GM12878 (cell line): ENCODE data around the gene MCF2L2.

Experiments
- ATF3 ChIP-seq: IDR thresholded peaks from 2 replicates; pipeline ENCODE4 v1.6.1; 2011; ENCODE audit warnings: low read depth, mild to moderate bottlenecking, low read length, moderate library complexity, borderline replicate concordance; ENCODE audit errors: extremely low read depth
- CEBPB ChIP-seq, 2 experiments: fragments of 150-350 bp in 1 of 2; IDR thresholded peaks; 2 replicates each; pipeline ENCODE4 v1.6.1; 2012 to 2014; ENCODE audit warnings: low read depth in 2 of 2, low read length in 2 of 2, borderline replicate concordance in 1 of 2, inconsistent platforms in 1 of 2
- CTCF ChIP-seq, 3 experiments: IDR thresholded peaks in 2 of 3; conservative IDR thresholded peaks in 1 of 3; 2 replicates each; pipeline ENCODE4 v1.5.1; 2011; ENCODE audit warnings: low read depth in 3 of 3, low read length in 3 of 3, mild to moderate bottlenecking in 3 of 3, control low read depth in 2 of 3, moderate library complexity in 2 of 3, inconsistent platforms in 1 of 3, mixed read lengths in 1 of 3; ENCODE audit not compliant: control insufficient read depth in 2 of 3, insufficient read depth in 1 of 3; ENCODE audit errors: extremely low read depth in 1 of 3
- EP300 ChIP-seq, 2 experiments: fragments of 150-350 bp in 1 of 2; IDR thresholded peaks; 2 replicates each; pipeline ENCODE4 v1.6.1; 2011 to 2012; ENCODE audit warnings: low read depth in 2 of 2, low read length in 2 of 2, borderline replicate concordance in 1 of 2, improper control_type of control experiment in 1 of 2, inconsistent platforms in 1 of 2; ENCODE audit not compliant: control insufficient read depth in 1 of 2
- EZH2 ChIP-seq: IDR thresholded peaks from 2 replicates; pipeline ENCODE4 v1.6.1; 2012; ENCODE audit warnings: low read depth, mild to moderate bottlenecking, control low read depth, inconsistent platforms, low read length, borderline replicate concordance; ENCODE audit not compliant: control insufficient read depth
- NR2C2 ChIP-seq: IDR thresholded peaks from 2 replicates; pipeline ENCODE4 v1.6.1; 2011; ENCODE audit warnings: borderline replicate concordance, low read depth; ENCODE audit not compliant: control insufficient read depth, insufficient read length
- POLR2A ChIP-seq: IDR thresholded peaks from 2 replicates; pipeline ENCODE4 v1.6.1; 2011; ENCODE audit warnings: low read depth, mild to moderate bottlenecking, low read length
- RCOR1 ChIP-seq: conservative IDR thresholded peaks from 2 replicates; pipeline ENCODE4 v1.6.1; 2012; ENCODE audit warnings: low read depth, low read length, improper control_type of control experiment
- SP1 ChIP-seq: IDR thresholded peaks from one replicate; pipeline ENCODE4 v1.6.1; 2011; ENCODE audit warnings: low read depth, low read length
- TCF12 ChIP-seq: IDR thresholded peaks from 2 replicates; pipeline ENCODE4 v1.6.1; 2011; ENCODE audit warnings: low read depth, mild to moderate bottlenecking, low read length
- ZNF384 ChIP-seq: IDR thresholded peaks from 2 replicates; pipeline ENCODE4 v1.6.1; 2012; ENCODE audit warnings: low read depth, mild to moderate bottlenecking, low read length, improper control_type of control experiment, borderline replicate concordance
- TF ChIP-seq, protein P1 (sequence below): IDR thresholded peaks from 2 replicates; pipeline ENCODE4 v1.6.1; 2012; ENCODE audit warnings: mild to moderate bottlenecking, low read depth, low read length
- TF ChIP-seq, protein P2 (sequence below): fragments of 450-650 bp; IDR thresholded peaks from 2 replicates; pipeline ENCODE4 v1.6.1; 2017; ENCODE audit warnings: mild to moderate bottlenecking, moderate library complexity
- TF ChIP-seq, protein P3 (sequence below): fragments of 450-650 bp; IDR thresholded peaks from 2 replicates; pipeline ENCODE4 v1.6.1; 2017; ENCODE audit warnings: mild to moderate bottlenecking

- TF ChIP-seq EP300 (IDR thresholded peaks at IDR 0.05; ENCODE audit: borderline replicate concordance in 1 of 2, control insufficient read depth in 1 of 2, low read depth in 2 of 2, low read length in 2 of 2), result no peak
- no peak for TF ChIP-seq POLR2A
- no peak for TF ChIP-seq EZH2
- TF ChIP-seq ATF3, result no peak
- TF ChIP-seq TCF12, result no peak
- no peak for TF ChIP-seq NR2C2
- no peak for TF ChIP-seq RCOR1
- no peak for TF ChIP-seq CTCF (IDR thresholded peaks at IDR 0.05 in 2 of 3, conservative IDR thresholded peaks at IDR 0.05 in 1 of 3; ENCODE audit: control insufficient read depth in 2 of 3, extremely low read depth in 1 of 3, insufficient read depth in 1 of 3, low read depth in 3 of 3, low read length in 3 of 3)
- no peak for TF ChIP-seq CEBPB (IDR thresholded peaks at IDR 0.05; ENCODE audit: borderline replicate concordance in 1 of 2, low read depth in 2 of 2, low read length in 2 of 2)
- TF ChIP-seq, protein P1, sequence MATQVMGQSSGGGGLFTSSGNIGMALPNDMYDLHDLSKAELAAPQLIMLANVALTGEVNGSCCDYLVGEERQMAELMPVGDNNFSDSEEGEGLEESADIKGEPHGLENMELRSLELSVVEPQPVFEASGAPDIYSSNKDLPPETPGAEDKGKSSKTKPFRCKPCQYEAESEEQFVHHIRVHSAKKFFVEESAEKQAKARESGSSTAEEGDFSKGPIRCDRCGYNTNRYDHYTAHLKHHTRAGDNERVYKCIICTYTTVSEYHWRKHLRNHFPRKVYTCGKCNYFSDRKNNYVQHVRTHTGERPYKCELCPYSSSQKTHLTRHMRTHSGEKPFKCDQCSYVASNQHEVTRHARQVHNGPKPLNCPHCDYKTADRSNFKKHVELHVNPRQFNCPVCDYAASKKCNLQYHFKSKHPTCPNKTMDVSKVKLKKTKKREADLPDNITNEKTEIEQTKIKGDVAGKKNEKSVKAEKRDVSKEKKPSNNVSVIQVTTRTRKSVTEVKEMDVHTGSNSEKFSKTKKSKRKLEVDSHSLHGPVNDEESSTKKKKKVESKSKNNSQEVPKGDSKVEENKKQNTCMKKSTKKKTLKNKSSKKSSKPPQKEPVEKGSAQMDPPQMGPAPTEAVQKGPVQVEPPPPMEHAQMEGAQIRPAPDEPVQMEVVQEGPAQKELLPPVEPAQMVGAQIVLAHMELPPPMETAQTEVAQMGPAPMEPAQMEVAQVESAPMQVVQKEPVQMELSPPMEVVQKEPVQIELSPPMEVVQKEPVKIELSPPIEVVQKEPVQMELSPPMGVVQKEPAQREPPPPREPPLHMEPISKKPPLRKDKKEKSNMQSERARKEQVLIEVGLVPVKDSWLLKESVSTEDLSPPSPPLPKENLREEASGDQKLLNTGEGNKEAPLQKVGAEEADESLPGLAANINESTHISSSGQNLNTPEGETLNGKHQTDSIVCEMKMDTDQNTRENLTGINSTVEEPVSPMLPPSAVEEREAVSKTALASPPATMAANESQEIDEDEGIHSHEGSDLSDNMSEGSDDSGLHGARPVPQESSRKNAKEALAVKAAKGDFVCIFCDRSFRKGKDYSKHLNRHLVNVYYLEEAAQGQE, result no peak
- TF ChIP-seq SP1, result no peak
- TF ChIP-seq, protein P2, sequence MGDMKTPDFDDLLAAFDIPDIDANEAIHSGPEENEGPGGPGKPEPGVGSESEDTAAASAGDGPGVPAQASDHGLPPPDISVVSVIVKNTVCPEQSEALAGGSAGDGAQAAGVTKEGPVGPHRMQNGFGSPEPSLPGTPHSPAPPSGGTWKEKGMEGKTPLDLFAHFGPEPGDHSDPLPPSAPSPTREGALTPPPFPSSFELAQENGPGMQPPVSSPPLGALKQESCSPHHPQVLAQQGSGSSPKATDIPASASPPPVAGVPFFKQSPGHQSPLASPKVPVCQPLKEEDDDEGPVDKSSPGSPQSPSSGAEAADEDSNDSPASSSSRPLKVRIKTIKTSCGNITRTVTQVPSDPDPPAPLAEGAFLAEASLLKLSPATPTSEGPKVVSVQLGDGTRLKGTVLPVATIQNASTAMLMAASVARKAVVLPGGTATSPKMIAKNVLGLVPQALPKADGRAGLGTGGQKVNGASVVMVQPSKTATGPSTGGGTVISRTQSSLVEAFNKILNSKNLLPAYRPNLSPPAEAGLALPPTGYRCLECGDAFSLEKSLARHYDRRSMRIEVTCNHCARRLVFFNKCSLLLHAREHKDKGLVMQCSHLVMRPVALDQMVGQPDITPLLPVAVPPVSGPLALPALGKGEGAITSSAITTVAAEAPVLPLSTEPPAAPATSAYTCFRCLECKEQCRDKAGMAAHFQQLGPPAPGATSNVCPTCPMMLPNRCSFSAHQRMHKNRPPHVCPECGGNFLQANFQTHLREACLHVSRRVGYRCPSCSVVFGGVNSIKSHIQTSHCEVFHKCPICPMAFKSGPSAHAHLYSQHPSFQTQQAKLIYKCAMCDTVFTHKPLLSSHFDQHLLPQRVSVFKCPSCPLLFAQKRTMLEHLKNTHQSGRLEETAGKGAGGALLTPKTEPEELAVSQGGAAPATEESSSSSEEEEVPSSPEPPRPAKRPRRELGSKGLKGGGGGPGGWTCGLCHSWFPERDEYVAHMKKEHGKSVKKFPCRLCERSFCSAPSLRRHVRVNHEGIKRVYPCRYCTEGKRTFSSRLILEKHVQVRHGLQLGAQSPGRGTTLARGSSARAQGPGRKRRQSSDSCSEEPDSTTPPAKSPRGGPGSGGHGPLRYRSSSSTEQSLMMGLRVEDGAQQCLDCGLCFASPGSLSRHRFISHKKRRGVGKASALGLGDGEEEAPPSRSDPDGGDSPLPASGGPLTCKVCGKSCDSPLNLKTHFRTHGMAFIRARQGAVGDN, result no peak
- TF ChIP-seq, protein P3, sequence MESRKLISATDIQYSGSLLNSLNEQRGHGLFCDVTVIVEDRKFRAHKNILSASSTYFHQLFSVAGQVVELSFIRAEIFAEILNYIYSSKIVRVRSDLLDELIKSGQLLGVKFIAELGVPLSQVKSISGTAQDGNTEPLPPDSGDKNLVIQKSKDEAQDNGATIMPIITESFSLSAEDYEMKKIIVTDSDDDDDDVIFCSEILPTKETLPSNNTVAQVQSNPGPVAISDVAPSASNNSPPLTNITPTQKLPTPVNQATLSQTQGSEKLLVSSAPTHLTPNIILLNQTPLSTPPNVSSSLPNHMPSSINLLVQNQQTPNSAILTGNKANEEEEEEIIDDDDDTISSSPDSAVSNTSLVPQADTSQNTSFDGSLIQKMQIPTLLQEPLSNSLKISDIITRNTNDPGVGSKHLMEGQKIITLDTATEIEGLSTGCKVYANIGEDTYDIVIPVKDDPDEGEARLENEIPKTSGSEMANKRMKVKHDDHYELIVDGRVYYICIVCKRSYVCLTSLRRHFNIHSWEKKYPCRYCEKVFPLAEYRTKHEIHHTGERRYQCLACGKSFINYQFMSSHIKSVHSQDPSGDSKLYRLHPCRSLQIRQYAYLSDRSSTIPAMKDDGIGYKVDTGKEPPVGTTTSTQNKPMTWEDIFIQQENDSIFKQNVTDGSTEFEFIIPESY, result no peak
- TF ChIP-seq ZNF384, result no peak
Measured at GRCh38 chr3:183301937-183302580, 126.4 kb downstream of the MCF2L2 start.
